SK-N-SH (cell line): ENCODE measurements around the gene PLEKHF1.

Source experiments
- EP300 ChIP-seq, 2 experiments: IDR thresholded peaks; 2 replicates each; pipeline versions ENCODE4 v1.4.0 to v1.6.1; 2012; ENCODE audit warnings: borderline replicate concordance in 1 of 2, low read depth in 1 of 2, low read length in 1 of 2
- EZH2phosphoT487 ChIP-seq: fragments of 200-600 bp; sonication (generic); IDR thresholded peaks from 2 replicates; pipeline ENCODE4 v1.6.1; 2017; ENCODE audit warnings: low read depth, mixed run types, mild to moderate bottlenecking, antibody characterized with exemption, moderate library complexity, borderline replicate concordance
- FOXM1 ChIP-seq: IDR thresholded peaks from 2 replicates; pipeline ENCODE4 v1.4.0; 2012; ENCODE audit warnings: low read depth, mild to moderate bottlenecking
- MAX ChIP-seq: IDR thresholded peaks from 2 replicates; pipeline ENCODE4 v1.4.0; 2012; ENCODE audit warnings: low read depth
- PBX3 ChIP-seq: IDR thresholded peaks from 2 replicates; pipeline ENCODE4; 2012
- POLR2AphosphoS5 ChIP-seq: IDR thresholded peaks from 2 replicates; pipeline ENCODE4 v1.6.1; 2012; ENCODE audit warnings: low read depth, low read length
- SIN3A ChIP-seq: IDR thresholded peaks from 2 replicates; pipeline ENCODE4 v1.6.1; 2012; ENCODE audit warnings: low read depth, mild to moderate bottlenecking, low read length, moderate library complexity, borderline replicate concordance
- SMC3 ChIP-seq: IDR thresholded peaks from 2 replicates; pipeline ENCODE4 v1.6.1; 2012; ENCODE audit warnings: low read depth, low read length, improper control_type of control experiment
- ZBTB33 ChIP-seq: IDR thresholded peaks from 2 replicates; pipeline ENCODE4 v1.4.0; 2012; ENCODE audit warnings: low read depth, borderline replicate concordance
- TF ChIP-seq, protein P1 (sequence below): fragments of 200-600 bp; sonication (generic); IDR thresholded peaks from 2 replicates; pipeline ENCODE4 v1.6.1; 2017; ENCODE audit warnings: antibody characterized with exemption, mild to moderate bottlenecking, moderate library complexity

GRCh38 chr19:29663861-29664752 is 1.2 kb upstream of the PLEKHF1 start:
- TF ChIP-seq EZH2phosphoT487 (no peak), ZBTB33 (no peak), PBX3 (no peak), EP300 (IDR thresholded peaks at IDR 0.05; ENCODE audit: borderline replicate concordance in 1 of 2, low read depth in 1 of 2, low read length in 1 of 2) (no peak), POLR2AphosphoS5 (no peak), MAX (no peak), SMC3 (no peak), FOXM1 (no peak), SIN3A (no peak)
- TF ChIP-seq, protein P1, sequence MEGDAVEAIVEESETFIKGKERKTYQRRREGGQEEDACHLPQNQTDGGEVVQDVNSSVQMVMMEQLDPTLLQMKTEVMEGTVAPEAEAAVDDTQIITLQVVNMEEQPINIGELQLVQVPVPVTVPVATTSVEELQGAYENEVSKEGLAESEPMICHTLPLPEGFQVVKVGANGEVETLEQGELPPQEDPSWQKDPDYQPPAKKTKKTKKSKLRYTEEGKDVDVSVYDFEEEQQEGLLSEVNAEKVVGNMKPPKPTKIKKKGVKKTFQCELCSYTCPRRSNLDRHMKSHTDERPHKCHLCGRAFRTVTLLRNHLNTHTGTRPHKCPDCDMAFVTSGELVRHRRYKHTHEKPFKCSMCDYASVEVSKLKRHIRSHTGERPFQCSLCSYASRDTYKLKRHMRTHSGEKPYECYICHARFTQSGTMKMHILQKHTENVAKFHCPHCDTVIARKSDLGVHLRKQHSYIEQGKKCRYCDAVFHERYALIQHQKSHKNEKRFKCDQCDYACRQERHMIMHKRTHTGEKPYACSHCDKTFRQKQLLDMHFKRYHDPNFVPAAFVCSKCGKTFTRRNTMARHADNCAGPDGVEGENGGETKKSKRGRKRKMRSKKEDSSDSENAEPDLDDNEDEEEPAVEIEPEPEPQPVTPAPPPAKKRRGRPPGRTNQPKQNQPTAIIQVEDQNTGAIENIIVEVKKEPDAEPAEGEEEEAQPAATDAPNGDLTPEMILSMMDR: no peak
